Mucosa of descending colon (tissue), 3 donors: ENCODE measurements around the gene ADCY1. TPM values are rescaled to one million over a fixed set of nuclear protein-coding genes. Genes with fewer than 3 reads are reported as not detected.

Experiments used
- ATAC-seq: fragments of 200-7000 bp; cut with Tn5 transposase; one replicate; pipeline ENCODE4 v1.9.1; 2020; ENCODE audit warnings: mild to moderate bottlenecking, moderate library complexity
- DNase-seq, 3 donors: peaks; one replicate each; pipeline ENCODE4 v3.0.0-alpha.2; 2020
- H3K36me3 ChIP-seq: fragments of 200-600 bp; one replicate; pipeline ENCODE4 v1.8.0; 2021; ENCODE audit warnings: low read depth, mild to moderate bottlenecking
- H3K4me1 ChIP-seq: fragments of 200-600 bp; one replicate; pipeline ENCODE4 v1.8.0; 2021; ENCODE audit warnings: low read depth, mild to moderate bottlenecking
- H3K4me3 ChIP-seq: fragments of 200-600 bp; one replicate; pipeline ENCODE4 v1.8.0; 2021; ENCODE audit warnings: mild to moderate bottlenecking
- H3K9me3 ChIP-seq: fragments of 200-600 bp; one replicate; pipeline ENCODE4 v1.8.0; 2021; ENCODE audit warnings: mild to moderate bottlenecking
- intact Hi-C, 2 donors: fragments of 100-400 bp; cut with DNase I in 1 of 2; cut with micrococcal nuclease in 1 of 2; formaldehyde crosslinking; loops; one replicate each; pipeline versions ENCODE4 v1.11.0 to v1.11.1; 2022; cut with DNase I, micrococcal nuclease
- total RNA-seq, 3 donors: library from RNA; stranded (reverse); fragmentation: NEBNext Ultra II Directional in 2 of 3; extraction: Animal tissue kit (Norgen Biotek cat#: 25700) in 2 of 3; gene quantifications; one replicate each; pipeline versions ENCODE4 v1.2.1 to v1.2.4, GENCODE V29; 2021 to 2023
- TF ChIP-seq, protein P1 (sequence below): fragments of 200-600 bp; IDR thresholded peaks from one replicate; pipeline ENCODE4 v1.8.0; 2022; ENCODE audit warnings: antibody characterized with exemption, mild to moderate bottlenecking
- donor health status: DM: no; HTN: no; CAD: no; lungs with moderate emphysema.
- donor health status: DM: no; HTN: no; CAD: no.
- donor health status: DM: no; HTN: yes; CAD: no.

ADCY1 gene
- total RNA-seq, 3 donors from 2014 or later = 0.55 to 0.94 (median 0.76) TPM

- TF ChIP-seq, protein P1, sequence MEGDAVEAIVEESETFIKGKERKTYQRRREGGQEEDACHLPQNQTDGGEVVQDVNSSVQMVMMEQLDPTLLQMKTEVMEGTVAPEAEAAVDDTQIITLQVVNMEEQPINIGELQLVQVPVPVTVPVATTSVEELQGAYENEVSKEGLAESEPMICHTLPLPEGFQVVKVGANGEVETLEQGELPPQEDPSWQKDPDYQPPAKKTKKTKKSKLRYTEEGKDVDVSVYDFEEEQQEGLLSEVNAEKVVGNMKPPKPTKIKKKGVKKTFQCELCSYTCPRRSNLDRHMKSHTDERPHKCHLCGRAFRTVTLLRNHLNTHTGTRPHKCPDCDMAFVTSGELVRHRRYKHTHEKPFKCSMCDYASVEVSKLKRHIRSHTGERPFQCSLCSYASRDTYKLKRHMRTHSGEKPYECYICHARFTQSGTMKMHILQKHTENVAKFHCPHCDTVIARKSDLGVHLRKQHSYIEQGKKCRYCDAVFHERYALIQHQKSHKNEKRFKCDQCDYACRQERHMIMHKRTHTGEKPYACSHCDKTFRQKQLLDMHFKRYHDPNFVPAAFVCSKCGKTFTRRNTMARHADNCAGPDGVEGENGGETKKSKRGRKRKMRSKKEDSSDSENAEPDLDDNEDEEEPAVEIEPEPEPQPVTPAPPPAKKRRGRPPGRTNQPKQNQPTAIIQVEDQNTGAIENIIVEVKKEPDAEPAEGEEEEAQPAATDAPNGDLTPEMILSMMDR = no peak
- no peak overlapping the region for H3K4me3 ChIP-seq
- intact Hi-C loops = no loop called here
- H3K9me3 ChIP-seq = no peaks in the 10 kb centered on the region
- ATAC-seq (no peak), DNase-seq (no peak)
- no peaks in the 10 kb centered on the region for H3K4me1 ChIP-seq
- no peaks in the 10 kb centered on the region for H3K36me3 ChIP-seq
Observed at GRCh38 chr7:45650404-45651394, 76.5 kb downstream of the ADCY1 start.

DNA sequence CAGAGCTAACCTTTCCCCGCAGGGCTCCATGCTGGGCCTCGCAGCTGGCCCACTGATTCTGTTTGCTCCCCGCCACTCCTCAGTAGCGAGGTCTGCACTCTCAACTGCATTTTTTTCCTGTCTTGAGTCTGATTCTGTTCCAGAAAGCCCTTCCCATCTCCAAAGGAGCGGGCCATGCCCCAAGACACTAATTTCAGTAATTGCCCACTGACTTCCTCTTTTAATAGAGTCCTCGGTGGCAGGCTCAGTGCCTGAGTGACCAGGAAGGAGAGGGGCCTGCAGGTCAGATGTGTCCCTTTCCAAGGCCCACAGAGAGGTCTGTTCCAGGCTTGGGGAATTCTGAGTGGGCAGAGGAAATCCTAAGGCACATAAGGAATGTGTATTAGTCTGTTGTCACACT is 77.4 kb downstream of the ADCY1 start:
- intact Hi-C loops = no loop called here
- DNase-seq (no peak), ATAC-seq (no peak)
- no peak overlapping the region for H3K4me3 ChIP-seq
- H3K4me1 ChIP-seq = no peaks in the 10 kb centered on the region
- no peaks in the 10 kb centered on the region for H3K36me3 ChIP-seq
- TF ChIP-seq, protein P1 = no peak
- H3K9me3 ChIP-seq = no peaks in the 10 kb centered on the region

GRCh38 chr7:45652630-45653029 is 78.5 kb downstream of the ADCY1 start:
- Histone ChIP-seq H3K4me3 (no peak overlapping the region), H3K4me1 (no peaks in the 10 kb centered on the region), H3K36me3 (no peaks in the 10 kb centered on the region), H3K9me3 (no peaks in the 10 kb centered on the region)
- intact Hi-C loops = no loop called here
- DNase-seq (no peak), ATAC-seq (no peak)
- TF ChIP-seq, protein P1 = no peak

- H3K36me3 ChIP-seq = no peaks in the 10 kb centered on the region
- no peaks in the 10 kb centered on the region for H3K9me3 ChIP-seq
- H3K4me1 ChIP-seq = no peaks in the 10 kb centered on the region
- H3K4me3 ChIP-seq = no peak overlapping the region
- DNase-seq (no peak), ATAC-seq (no peak)
- intact Hi-C loops = no loop called here
- TF ChIP-seq, protein P1 = no peak
Observed at GRCh38 chr7:45653209-45653907, 79.2 kb downstream of the ADCY1 start.

DNA sequence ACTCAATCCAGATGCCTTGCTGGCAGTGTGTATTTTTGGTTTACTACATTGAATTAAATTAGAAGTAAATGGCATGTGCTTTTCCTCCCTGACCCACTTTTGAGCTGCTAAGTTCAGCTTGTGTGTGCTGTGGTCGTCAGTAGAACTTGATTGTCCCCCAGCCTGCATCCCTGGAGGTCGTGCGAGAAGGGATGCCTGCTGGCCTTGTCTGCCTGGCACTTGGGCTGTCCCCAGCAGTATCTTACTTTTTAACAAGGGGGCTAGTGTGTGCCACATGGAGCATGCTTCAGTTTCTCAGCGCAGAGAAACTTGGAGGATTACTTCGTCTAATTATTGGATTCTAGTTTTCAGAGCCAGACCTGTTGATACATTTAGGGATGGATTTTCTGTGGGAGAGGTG is 80.2 kb downstream of the ADCY1 start:
- no peaks in the 10 kb centered on the region for H3K36me3 ChIP-seq
- TF ChIP-seq, protein P1 = no peak
- ATAC-seq = no peak

More for the DNA sequence above, 80.2 kb downstream of the ADCY1 start:
- no peaks in the 10 kb centered on the region for H3K9me3 ChIP-seq
- intact Hi-C loops = no loop called here
- no peaks in the 10 kb centered on the region for H3K4me1 ChIP-seq
- no peak for DNase-seq
- H3K4me3 ChIP-seq = no peak overlapping the region
